Activated CD8-positive, alpha-beta memory T cell treated with anti-CD3 and anti-CD28 coated beads for 24 hours (primary cell): Measurements from ENCODE around the gene CDKN1B.

Experiments used
- DNase-seq: peaks from one replicate; pipeline ENCODE4 v3.0.0-alpha.2; 2020

CDKN1B gene

GRCh38 chr12:12704593-12705230, 12.5 kb upstream of the CDKN1B start:
- DNase-seq = no peak

- peak; percentile 73 for DNase-seq
These were observed 11.2 kb upstream of the CDKN1B start for GRCh38 chr12:12705838-12706520.

GRCh38 chr12:12713932-12714275, 3.3 kb upstream of the CDKN1B start:
- no peak for DNase-seq

GRCh38 chr12:12714276-12715021, 2.7 kb upstream of the CDKN1B start:
- DNase-seq = no peak

GRCh38 chr12:12715128-12715458, 2.1 kb upstream of the CDKN1B start:
- DNase-seq = no peak

- DNase-seq = peak; percentile 70
These were observed 1.6 kb upstream of the CDKN1B start for GRCh38 chr12:12715459-12716150.

GRCh38 chr12:12716151-12716792, 896 bp upstream of the CDKN1B start:
- DNase-seq = no peak

- DNase-seq = peak; percentile 77
These were observed 615 bp downstream of the CDKN1B start for GRCh38 chr12:12717586-12718380.

- no peak for DNase-seq
These were observed 1.2 kb downstream of the CDKN1B start for GRCh38 chr12:12718381-12718759.

- DNase-seq = no peak
These were observed 1.7 kb downstream of the CDKN1B start for GRCh38 chr12:12718853-12719252.

- DNase-seq = no peak
These were observed 2.3 kb downstream of the CDKN1B start for GRCh38 chr12:12719496-12719895.

- no peak for DNase-seq
These were observed 2.9 kb downstream of the CDKN1B start for GRCh38 chr12:12720052-12720451.

- no peak for DNase-seq
These were observed 3.5 kb downstream of the CDKN1B start for GRCh38 chr12:12720672-12721161.

- DNase-seq = no peak
These were observed 4.1 kb downstream of the CDKN1B start for GRCh38 chr12:12721176-12721751.

- no peak for DNase-seq
These were observed 4.8 kb downstream of the CDKN1B start for GRCh38 chr12:12721814-12722434.

GRCh38 chr12:12722435-12723148, 5.4 kb downstream of the CDKN1B start:
- no peak for DNase-seq

GRCh38 chr12:12723149-12723680, 6.0 kb downstream of the CDKN1B start:
- DNase-seq = no peak

- DNase-seq = peak; percentile 83
These were observed 6.7 kb downstream of the CDKN1B start for GRCh38 chr12:12723681-12724420.

GRCh38 chr12:12724421-12725085, 7.4 kb downstream of the CDKN1B start:
- DNase-seq = no peak
